ENCODE data around the gene MUSK. TPM values are rescaled to one million over a fixed set of nuclear protein-coding genes. Genes with fewer than 3 reads are reported as not detected.
"Not testable (repeated sequence)": the region's sequence is repeated elsewhere in the genome, so short reads cannot be mapped to it uniquely, and the experiment has no call there.

Gene MUSK
- total and polyA plus RNA-seq, 2 donors (not counting 3 experiments of a cell fraction or from before 2014, with no cell fraction given): 0.08 TPM; not detected in 1

GRCh38 chr9:110785166-110785565 lies 116.6 kb downstream of the MUSK start:
- H3K9ac ChIP-seq (replicated peaks; ENCODE audit: extremely low read depth, insufficient read depth, low read length): no peak overlapping the region
- dilution Hi-C loops (cut with MboI; ENCODE audit: extremely low pct_ligation_motif_present, low sequenced_read_pairs) (no loop called here), intact Hi-C loops (cut with micrococcal nuclease) (no loop called here)
- H4K20me1 ChIP-seq (replicated peaks; ENCODE audit: control insufficient read depth, extremely low read depth, insufficient read depth, low read length): no peaks in the 10 kb centered on the region
- no peak for FAIRE-seq
- no peak overlapping the region for H3K27ac ChIP-seq (ENCODE audit: insufficient read depth, low read depth, low read length)
- no peaks in the 10 kb centered on the region for H3K79me2 ChIP-seq (ENCODE audit: control insufficient read depth, insufficient read depth, low read length)
- BruUV-seq (replicated peaks): no TSS peak
- no peak overlapping the region for H2AFZ ChIP-seq (ENCODE audit: low read depth, low read length)
- H3K36me3 ChIP-seq (ENCODE audit: control insufficient read depth in 2 of 2, extremely low read depth in 1 of 2, insufficient read depth in 2 of 2, low read length in 2 of 2): no peaks in the 10 kb centered on the region
- H3K9me1 ChIP-seq (replicated peaks; ENCODE audit: control insufficient read depth, extremely low read depth, insufficient read depth, low read length): no peaks in the 10 kb centered on the region
- no peaks in the 10 kb centered on the region for H3K9me3 ChIP-seq (replicated peaks; ENCODE audit: control insufficient read depth, insufficient read depth, low read length)
- TF ChIP-seq EZH2 (IDR thresholded peaks at IDR 0.05; ENCODE audit: borderline replicate concordance, low read depth, low read length, severe bottlenecking): no peak
- TF ChIP-seq CTCF (IDR thresholded peaks at IDR 0.05; ENCODE audit: extremely low read depth in 1 of 2, insufficient read depth in 1 of 2, low read depth in 1 of 2, low read length in 2 of 2): no peak
- TF ChIP-seq MAX (IDR thresholded peaks at IDR 0.05; ENCODE audit: insufficient read depth, insufficient read length): no peak
- TF ChIP-seq GATA2 (IDR thresholded peaks at IDR 0.05; ENCODE audit: insufficient read depth, insufficient read length, low read depth, low read length): no peak
- no peak for TF ChIP-seq FOS (IDR thresholded peaks at IDR 0.05; ENCODE audit: borderline replicate concordance, insufficient read depth, low read length)
- TF ChIP-seq POLR2AphosphoS5 (IDR thresholded peaks at IDR 0.05; ENCODE audit: insufficient read depth, low read depth, low read length): no peak
- no peaks in the 10 kb centered on the region for H3K4me1 ChIP-seq (ENCODE audit: control insufficient read depth, extremely low read depth, insufficient read depth, low read length)
- H3K4me3 ChIP-seq (replicated peaks in 1 of 3; ENCODE audit: insufficient read depth in 1 of 3, low read depth in 1 of 3, low read length in 3 of 3): no peak overlapping the region
- no peak for DNase-seq (ENCODE audit: low read depth, low spot score)
- no peaks in the 10 kb centered on the region for H3K27me3 ChIP-seq (ENCODE audit: control insufficient read depth in 2 of 2, insufficient read depth in 2 of 2, low read length in 2 of 2)
- ChIA-PET POLR2A (no interaction called here), CTCF (interaction anchor here (1.0 kb wide), 1 partner anchor 8 kb away, joined by 3 read pairs; no protein-coding TSS in a partner anchor)
- no peak overlapping the region for H3K4me2 ChIP-seq (ENCODE audit: insufficient read depth, low read length)

- H3K27me3 ChIP-seq (ENCODE audit: control insufficient read depth in 2 of 2, insufficient read depth in 2 of 2, low read length in 2 of 2); H3K4me2 ChIP-seq (ENCODE audit: insufficient read depth, low read length); BruUV-seq (replicated peaks); H3K9me3 ChIP-seq (replicated peaks; ENCODE audit: control insufficient read depth, insufficient read depth, low read length); H3K79me2 ChIP-seq (ENCODE audit: control insufficient read depth, insufficient read depth, low read length); DNase-seq (ENCODE audit: low read depth, low spot score); H3K4me1 ChIP-seq (ENCODE audit: control insufficient read depth, extremely low read depth, insufficient read depth, low read length); FAIRE-seq; POLR2A ChIA-PET; H3K36me3 ChIP-seq (ENCODE audit: control insufficient read depth in 2 of 2, extremely low read depth in 1 of 2, insufficient read depth in 2 of 2, low read length in 2 of 2); H3K9ac ChIP-seq (replicated peaks; ENCODE audit: extremely low read depth, insufficient read depth, low read length); H4K20me1 ChIP-seq (replicated peaks; ENCODE audit: control insufficient read depth, extremely low read depth, insufficient read depth, low read length); dilution Hi-C loops (cut with MboI; ENCODE audit: extremely low pct_ligation_motif_present, low sequenced_read_pairs); intact Hi-C loops (cut with micrococcal nuclease); H3K4me3 ChIP-seq (replicated peaks in 1 of 3; ENCODE audit: insufficient read depth in 1 of 3, low read depth in 1 of 3, low read length in 3 of 3); H3K27ac ChIP-seq (ENCODE audit: insufficient read depth, low read depth, low read length); H3K9me1 ChIP-seq (replicated peaks; ENCODE audit: control insufficient read depth, extremely low read depth, insufficient read depth, low read length); CTCF ChIA-PET; H2AFZ ChIP-seq (ENCODE audit: low read depth, low read length): not testable (repeated sequence)
Measured at GRCh38 chr9:110788396-110788795, 119.8 kb downstream of the MUSK start.

Measured in endothelial cell of umbilical vein (primary cell).